ENCODE results near the gene SEL1L2.
A peak's percentile ranks its signal among the peaks of the same experiment; 100 is the strongest.
"Not testable (repeated sequence)": the region's sequence is repeated elsewhere in the genome, so short reads cannot be mapped to it uniquely, and the experiment has no call there.

SEL1L2 gene, protein sequence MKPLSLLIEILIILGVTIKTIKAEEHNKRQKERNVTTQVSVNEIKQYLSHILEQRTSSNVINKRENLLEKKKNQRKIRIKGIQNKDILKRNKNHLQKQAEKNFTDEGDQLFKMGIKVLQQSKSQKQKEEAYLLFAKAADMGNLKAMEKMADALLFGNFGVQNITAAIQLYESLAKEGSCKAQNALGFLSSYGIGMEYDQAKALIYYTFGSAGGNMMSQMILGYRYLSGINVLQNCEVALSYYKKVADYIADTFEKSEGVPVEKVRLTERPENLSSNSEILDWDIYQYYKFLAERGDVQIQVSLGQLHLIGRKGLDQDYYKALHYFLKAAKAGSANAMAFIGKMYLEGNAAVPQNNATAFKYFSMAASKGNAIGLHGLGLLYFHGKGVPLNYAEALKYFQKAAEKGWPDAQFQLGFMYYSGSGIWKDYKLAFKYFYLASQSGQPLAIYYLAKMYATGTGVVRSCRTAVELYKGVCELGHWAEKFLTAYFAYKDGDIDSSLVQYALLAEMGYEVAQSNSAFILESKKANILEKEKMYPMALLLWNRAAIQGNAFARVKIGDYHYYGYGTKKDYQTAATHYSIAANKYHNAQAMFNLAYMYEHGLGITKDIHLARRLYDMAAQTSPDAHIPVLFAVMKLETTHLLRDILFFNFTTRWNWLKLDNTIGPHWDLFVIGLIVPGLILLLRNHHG

DNA sequence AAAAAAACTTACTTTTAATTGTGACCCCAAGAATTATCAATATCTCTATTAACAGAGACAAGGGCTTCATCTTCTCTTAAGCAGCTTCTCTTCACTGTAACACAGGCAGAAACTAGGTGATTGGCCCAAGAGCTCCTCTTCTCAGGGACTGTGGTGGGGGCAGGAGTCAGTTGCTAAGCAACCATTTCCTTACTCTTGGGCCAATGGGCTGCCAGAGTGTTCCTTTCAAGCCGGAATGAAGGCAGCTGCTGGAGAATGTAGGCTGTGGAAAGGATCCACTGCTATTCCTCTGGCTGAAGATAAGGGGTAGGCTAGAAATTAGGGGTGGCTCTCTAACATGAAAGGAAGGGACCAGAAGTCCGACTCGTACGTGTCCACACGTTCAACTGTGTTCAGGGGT lies at the start of gene SEL1L2:
SEL1L2 (minus strand) TSS at position 150 of the 400 bp plus-strand sequence; CDS start at position 70, 80 bp downstream.
- DNase-seq, result no peak

DNA sequence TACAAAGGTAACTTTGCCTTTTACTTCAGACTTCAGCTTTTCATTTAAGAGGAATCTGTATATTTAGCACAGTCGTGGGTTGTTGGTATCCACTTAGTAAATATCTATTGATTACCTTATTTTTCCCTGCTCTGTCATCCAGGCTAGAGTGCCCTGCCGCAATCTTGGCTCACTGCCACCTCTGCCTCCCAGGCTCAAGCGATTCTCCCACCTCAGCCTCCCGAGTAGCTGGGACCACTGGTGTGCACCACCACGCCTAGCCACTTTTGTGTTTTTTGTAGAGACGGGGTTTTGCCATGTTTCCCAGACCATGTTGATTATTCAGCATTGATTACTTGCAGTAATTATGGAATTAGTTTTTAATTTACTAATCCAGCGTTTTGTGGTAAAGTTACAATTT lies 46.2 kb upstream of the SEL1L2 start:
- no peak for DNase-seq

DNA sequence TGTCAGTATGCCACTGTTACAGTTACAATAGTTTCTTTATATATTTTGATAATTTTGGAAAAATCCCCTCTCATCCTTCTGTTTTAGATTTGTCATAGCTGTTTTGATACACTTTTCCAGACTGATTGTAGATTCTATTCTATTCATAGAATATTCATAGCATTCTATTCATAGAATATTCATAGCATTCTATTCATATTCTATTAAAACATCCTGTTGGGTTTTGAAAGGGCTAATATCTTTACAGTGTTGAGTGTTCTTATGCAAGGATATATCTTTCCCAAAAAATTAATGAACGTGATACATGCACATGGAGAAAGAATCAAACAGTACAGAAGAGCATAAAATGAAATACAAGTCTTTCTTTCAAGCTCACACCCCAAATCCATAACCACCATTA lies 42.9 kb upstream of the SEL1L2 start:
- no peak for DNase-seq

DNA sequence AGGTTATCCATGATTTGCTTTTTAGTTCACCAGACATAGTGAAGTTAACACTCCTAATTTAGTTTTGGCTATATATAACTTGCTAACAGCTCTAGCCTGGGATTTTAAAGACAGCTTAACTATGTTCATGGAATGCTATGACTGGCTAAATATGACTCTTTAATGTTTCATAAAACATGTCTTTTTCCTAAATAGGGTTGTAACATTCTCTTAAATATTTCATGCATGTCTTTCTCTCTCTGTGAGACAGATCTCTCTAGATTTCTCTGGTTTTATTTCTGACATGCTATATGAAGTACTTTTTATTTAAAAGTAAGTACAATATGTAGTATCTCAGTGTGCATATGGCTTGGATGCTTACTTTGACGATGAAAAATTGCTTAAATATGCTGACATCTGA lies 40.6 kb upstream of the SEL1L2 start:
- DNase-seq, result no peak

DNA sequence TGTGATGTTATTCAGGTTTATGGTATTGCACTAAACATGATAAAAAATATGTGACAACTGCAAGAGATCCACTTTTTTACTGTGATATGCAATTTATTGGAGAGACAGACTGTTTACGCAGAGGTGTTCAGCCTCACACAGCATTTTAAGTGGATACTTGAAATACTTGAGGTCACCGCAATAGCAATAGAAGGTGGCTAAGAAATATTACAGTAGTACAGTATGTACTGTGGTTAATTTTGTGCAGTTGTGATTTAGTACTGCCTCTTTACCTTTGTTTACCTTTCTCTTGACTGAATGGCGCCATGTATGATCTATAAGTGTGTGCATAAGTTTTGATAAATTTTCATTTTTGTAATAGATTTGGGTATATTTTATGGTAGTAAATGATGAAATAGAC lies 22.3 kb upstream of the SEL1L2 start:
- no peak for DNase-seq

DNA sequence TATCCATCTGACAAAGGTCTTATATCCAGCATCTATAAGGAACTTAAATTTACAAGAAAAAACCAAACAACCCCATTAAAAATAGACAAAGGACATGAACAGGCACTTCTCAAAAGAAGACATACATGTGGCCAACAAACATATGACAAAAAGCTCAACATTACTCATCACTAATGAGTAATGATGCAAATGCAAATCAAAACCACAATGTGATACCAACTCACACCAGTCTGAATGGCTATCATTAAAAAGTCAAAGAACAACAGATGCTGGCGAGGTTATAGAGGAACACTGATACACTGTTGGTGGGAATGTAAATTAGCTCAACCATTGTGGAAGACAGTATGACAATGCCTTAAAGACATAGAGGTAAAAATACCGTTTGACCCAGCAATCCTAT lies 18.8 kb upstream of the SEL1L2 start:
- no peak for DNase-seq

DNA sequence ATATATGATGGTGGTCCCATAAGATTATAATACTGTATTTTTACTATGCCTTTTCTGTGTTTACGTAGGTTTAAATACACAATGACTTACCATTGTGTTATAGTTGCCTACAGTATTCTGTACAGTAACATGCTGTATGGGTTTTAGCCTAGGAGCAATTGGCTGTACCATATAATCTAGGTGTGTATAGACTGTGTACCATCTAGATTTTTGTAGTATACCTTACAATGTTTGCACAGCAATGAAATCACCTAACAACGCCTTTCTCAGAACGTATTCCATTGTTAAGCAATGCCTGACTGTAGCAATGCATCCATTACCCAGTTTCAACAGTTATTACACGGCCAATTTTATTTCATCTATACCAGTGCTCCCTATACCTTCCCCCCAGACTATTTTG lies 15.6 kb upstream of the SEL1L2 start:
- DNase-seq, result no peak

DNA sequence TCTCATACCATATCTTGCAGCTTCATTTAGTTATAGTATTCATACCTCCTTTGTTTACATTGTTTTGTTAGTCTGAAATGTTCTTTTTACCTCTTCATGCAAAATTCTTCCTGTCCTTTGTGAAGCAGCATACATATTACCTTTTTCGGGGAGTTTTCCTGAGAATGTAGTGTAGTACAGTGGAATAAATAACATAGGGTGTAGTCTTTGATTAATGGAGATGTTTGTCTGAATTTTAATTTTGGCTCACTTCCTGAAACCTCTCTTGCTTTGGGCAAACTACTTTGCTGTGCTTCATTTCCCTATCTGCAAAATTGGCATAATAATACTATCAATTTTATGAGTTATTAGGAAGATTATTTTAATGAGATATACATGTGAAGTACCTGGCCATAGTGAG lies 10.5 kb upstream of the SEL1L2 start:
- DNase-seq, result no peak

DNA sequence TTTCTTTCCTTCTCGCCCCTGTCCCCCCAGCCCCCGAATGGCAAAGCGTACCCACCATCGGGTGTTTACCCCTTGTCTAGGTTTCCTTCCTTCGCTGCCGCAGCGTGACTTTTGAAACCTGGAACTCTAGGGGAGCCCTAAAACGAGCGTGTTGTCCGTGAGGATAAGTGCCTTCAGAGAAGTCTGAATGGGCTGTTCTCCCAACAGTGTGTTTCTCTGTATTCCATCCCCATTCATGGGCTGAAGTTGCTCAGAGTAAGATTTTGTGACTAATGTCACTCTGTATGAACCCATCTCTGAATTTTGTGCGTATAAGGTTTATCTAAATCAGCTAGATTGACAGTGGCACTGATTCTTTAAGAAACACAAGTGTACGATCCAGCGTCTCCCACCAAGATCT lies 5.9 kb upstream of the SEL1L2 start:
- DNase-seq, result no peak

DNA sequence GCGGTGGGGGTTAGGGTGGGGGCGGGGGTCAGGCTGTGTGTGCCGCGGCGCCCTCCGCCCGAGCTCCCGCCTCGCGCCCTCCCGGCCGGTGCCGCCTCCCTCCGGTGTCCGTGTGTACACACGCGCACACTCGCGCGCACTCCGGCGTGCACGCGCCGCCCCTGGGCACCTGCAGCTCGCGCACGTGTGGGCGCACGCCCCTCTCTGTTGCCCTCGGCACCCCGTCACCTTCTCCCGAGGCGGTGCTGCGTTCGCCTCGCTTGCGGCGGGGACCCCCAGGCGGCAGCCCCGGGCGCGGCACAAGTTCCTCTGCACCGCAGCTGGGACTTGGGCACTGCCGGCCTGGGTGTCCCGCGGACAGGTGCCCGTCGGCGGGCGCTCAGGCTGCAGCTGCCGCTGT lies 5.4 kb upstream of the SEL1L2 start:
- no peak for DNase-seq

DNA sequence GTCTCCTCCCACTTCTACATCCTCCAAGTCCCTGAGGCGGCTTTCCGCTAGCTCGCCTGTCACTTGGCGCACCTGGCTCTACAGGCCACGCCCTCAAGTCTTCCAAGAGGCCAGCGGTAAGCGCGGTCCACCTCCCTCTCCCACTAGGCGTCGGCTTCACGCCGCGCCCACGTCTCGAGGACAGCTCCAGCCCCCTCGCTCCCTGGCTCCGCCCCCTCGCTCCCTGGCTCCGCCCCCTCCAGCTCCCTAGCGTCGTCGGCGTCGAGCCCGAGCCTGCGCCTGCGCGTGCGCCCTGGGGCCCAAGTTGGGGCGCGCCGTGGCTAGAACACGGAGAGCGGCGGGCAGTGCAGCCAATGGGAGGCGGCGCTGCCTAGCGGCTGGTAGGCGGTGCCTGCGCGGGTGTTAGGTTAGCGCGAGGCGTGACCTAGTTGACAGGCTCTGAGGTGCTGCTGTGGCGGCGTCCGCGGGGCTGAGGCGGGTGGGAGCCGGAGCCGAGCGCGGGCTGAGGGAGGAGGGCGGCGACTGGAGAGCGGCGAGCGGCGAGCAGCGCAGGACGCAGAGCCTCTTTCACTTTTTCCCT lies 4.8 kb upstream of the SEL1L2 start, which contains the start of gene MACROD2:
MACROD2 (plus strand) TSS at position 431 of the 580 bp plus-strand sequence.
- DNase-seq, result peak; percentile 32

DNA sequence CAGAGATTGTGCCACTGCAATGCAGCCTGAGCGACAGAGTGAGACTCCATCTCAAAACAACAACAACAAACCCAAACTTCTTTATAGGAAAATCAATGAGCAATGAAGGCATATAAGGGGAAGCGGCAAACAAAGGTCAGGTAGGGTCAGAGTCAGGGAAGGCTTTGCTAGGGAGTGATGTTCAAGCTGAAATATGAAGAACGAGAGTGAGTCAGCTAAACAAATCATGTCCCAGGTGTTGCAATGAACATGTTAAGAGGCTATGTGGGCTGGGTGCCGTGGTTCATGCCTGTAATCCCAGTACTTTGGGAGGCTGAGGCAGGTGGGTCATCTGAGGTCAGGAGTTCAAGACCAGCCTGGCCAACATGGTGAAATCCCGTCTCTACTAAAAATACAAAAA lies 1.5 kb upstream of the SEL1L2 start:
- not testable (repeated sequence) for DNase-seq

DNA sequence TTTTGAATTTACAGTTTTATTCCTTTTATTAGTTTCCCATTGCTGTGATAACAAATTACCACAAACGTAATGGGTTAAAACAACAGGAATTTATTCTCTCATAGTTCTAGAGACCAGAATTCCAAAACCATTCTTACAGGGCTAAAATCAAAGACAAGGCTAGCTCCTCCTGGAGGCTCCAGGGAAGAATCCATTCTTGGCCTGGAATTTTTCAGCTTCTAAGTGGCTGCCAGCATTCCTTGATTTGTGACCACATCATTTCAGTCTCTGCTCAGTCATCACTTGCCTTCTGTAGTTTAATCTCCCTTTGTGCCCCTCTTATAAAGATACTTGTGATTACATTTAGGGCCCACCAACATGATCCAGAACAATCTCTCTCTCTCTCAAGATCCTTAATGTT lies 897 bp upstream of the SEL1L2 start:
- no peak for DNase-seq

DNA sequence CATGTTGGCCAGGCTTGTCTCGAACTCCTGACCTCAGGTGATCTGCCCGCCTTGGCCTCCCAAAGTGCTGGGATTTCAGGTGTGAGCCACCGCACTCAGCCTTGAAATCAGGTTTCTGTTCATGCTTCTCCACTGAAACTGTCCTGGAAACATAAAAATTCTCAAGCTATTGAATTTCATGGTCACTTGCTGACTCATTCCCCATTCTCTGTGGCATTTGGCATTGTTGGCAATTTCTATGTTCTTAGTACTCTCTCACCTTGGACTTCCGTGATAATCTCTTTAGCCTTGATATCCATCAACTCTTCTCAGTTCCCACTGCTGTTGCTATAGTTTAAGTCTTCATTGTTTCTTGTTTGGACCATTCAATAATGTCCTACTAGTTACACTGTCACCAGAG lies 6.2 kb downstream of the SEL1L2 start:
- no peak for DNase-seq

DNA sequence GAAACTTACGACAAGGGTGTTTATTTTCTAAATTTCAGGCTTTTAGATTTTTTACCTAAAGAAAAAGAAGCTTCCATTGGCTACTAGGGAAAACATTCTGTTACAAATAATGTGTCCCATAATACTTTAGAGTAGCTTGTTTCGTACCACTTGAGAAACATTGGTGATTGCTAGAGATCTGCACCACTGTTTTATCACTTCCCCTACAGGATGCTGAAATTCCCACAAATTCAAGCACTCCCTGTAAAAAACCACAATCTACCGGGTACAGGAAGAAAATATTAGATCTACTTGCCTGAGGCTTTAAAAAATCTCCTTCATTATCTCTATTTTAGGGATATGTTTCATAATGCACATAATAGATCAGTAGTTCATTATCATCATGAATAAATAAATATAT lies 29.9 kb downstream of the SEL1L2 start:
- DNase-seq, result no peak

DNA sequence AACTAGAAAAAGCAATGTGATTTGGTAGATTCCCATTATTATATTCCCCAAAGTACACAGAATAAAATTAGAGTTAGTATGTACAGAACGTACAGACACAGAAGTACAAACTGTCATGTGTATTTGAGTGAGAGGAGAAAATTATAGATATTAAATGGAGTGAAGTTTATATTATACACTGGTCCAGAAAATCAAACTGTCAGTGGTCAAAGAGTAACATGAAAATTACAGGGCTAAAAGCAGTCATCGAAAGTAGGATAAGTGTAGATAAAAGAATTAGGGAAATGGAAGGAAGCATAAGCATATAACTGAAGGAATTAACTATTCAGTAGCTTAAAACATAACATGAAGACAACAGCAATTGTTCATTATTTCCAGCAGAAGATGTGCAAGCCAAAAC lies 30.3 kb downstream of the SEL1L2 start:
- DNase-seq, result no peak

DNA sequence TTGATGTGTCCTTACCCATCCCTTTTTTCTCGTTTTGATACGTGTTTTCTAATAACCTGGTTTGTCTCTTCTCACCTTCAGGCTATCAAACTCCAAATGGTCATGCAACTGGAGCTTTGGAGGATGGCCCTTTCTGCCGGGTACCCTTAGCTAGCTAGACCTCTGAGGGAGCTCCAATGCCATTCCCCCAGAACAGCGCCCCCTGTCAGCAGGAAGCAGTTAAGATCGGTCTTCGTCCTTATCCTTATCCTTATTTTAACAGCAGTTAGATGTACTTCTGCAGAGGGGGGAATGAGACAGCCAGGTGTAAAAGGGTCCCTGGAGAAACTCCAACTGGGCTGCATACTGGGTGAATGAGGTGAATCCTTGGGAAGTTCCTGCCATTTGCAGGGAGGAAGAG lies 37.2 kb downstream of the SEL1L2 start:
- no peak for DNase-seq

DNA sequence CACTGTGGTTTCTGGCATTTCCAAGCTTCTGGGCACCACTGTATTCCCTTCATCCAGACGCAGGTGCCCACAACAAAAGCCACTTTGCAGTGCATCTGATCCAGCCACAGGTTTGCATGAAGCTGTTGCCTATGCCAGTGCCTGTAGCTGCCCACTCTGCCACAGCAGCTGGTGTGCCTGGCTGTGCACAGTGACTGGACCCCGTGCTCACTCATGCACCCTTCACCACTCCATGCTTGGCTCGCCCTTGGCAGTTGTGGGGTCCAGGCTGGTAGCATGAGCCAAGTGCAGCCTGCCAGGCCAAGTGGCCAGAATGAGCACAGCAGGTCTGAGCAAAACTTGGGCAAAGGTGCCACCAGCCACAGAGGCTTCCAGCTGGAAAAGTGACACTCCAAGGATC lies 42.7 kb downstream of the SEL1L2 start:
- DNase-seq, result no peak

DNA sequence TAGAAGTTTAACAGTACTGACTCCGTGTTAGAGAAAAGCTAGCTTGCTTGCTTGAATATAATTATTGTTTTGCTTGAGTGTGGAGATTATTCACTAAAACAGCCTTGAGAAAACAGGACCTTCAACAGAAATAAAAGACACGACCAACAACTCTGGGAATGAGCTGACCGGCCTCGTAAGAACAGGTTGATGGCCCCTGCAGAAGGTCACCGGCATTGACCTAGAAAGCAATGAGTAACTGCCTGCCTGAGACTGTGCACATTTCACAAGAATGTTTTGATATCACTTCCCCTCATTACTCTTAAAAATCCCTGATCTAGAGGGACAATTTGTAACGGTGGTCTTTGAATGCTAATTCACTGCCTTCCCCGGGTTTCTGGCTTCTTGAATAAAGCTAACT lies 49.4 kb downstream of the SEL1L2 start:
- DNase-seq, result no peak

DNA sequence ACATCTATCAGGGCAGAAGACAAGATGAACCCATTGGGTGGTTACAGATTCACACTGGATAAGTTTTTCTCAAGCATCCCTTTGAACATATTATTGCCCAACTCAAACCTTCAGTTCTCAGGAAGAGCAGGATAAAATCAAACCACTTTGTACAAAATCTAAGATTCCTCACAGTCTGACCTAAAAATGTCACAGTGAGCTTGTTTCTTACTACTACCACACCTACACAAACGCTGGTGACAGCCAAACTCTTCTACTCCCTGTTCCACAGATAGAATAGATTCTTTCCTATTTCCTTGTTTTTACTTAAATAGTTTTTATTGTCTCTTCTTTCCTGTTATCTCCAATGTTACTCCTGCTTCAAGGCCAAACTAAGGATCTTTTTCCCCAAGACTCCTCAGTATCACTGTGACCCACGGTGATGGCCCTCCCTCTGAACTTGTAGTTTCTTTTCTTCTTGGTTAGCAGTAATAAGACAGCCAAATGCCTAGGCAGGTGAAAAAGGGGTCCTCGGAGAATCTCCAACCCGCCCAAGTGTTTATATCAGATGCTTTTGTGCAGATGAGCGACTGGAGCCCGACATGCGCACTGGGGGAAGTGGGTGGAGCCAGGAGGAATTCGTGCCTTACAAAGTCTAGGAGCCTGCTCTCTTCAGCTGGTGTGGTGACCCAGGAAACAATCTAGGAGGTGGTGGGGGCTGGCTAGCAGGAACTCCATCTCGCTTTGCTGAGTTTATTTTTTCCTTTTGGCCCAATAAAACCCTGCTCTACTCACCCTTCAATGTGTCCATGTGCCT lies 53.4 kb downstream of the SEL1L2 start:
- no peak for DNase-seq

DNA sequence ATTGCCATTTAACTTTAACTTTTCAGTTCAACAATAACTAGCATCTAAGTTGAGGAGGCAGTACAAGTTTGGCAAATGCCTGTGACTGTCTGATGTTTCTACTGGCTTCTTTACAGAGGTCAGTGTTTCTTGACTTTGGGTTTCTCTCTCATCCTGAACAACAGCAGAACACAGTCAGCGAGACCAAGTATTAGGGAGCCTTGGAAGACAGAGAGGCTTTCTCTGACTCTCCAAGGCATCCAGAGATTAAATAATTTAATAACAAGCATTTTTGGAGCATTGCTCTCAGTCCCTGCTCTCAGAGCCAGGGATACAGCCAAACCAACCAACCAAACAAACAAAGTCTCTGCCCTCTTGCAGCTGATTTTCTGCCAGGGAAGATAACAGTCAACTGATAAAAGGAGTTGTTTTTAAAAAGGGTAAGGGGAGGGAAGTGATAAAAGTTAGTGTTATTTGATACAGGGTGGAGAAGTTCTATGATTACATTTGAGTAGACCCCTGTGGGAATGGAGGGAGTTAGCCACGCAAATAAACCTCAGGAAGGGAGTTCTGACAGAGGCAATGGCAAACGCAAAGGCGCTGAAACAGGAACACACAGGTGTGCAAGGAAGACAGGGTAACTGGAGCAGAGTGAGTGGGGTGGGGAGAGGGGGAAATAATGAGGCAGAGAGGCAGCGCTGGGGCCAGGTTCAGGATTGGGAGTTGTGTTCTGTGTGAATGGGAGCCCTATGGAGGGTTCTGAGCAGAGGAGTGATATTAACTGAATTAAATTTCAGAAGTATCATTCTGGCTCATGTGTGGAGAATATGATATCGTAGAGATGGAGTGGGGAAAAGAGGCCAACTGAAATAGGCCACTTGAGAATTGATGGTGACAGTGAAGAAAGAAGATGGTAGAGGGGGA lies 55.2 kb downstream of the SEL1L2 start:
- DNase-seq, result no peak

DNA sequence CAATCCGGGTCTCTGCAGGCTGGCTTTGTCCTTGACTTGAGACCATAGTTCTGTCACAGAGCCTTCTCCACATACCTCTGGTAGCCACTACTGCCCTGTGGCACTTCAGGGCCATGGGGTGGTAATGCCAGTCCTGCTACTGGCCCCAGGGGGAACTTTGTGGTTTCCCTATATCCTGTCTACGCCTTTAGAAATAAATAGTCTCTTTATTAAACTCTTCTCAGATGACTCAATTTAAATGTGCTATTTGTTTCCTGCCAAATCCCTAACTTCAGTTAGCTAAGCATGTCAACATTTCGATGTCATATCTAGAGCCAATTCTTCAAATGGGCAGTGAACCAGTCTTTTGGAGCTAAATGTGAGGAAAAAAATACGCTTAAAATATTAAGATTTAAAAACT lies 60.1 kb downstream of the SEL1L2 start:
- no peak for DNase-seq

Measured in activated CD4-positive, CD25-positive, alpha-beta regulatory T cell treated with anti-CD3 and anti-CD28 coated beads, Interleukin-2, amount 50 U/mL, for 72 hours (primary cell).